Activated CD4-positive, alpha-beta T cell treated with anti-CD3 and anti-CD28 coated beads for 24 hours (primary cell): ENCODE results near the gene CCDC88C.
"Not testable (repeated sequence)": the region's sequence is repeated elsewhere in the genome, so short reads cannot be mapped to it uniquely, and the experiment has no call there.

Experiments used
- DNase-seq, 2 donors: peaks; one replicate each; pipeline ENCODE4 v3.0.0-alpha.2; 2020; ENCODE audit warnings: low read depth in 2 of 2

CCDC88C gene

GRCh38 chr14:91245616-91246015 is 172.0 kb downstream of the CCDC88C start:
- DNase-seq = not testable (repeated sequence)

DNA sequence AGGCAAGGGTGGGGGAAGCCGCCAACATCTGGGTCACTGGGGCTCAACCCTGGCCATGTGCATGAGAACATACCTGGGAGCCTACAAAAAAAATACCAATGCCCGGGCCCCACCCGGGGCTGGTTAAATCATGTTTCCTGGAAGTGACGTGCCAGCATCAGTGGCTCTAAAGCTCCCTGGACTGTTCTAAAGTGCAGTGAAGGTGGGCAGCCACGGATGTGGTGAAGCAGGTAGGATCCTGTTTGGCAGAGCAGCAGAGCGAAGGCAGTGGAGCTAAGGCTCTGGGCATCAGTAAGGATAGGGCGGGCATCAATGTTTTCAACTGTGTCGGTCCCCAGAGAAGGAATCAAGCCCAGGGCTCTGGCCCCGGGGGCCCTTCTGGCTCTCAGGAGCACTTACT is 172.6 kb downstream of the CCDC88C start:
- peak in 1 of 2 donors; percentile 43 for DNase-seq

GRCh38 chr14:91244501-91244901 is 173.1 kb downstream of the CCDC88C start, which contains the start of gene GPR68:
Gene GPR68, minus strand, starts transcription at chr14:91244704. Its CDS starts 9,654 bp downstream, at chr14:91235050.
- no peak for DNase-seq

DNA sequence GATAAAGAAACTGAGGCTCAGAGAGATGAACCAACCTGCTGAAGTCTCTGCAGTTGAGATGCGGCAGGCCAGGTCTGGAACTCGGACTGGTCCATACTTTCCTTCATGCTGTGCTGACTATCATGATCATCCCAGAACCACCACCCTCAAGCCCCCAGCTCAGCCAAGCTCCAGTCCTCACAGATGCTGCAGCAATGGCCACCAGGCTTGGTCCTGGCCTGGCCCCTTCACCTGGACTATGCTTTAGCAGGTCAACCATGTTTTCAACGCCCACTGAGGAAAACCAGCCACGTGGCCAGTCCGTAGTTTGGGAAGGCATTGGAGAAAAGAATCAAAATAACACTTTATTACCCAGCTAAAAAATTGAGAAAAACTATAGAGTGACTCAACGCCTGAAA is 174.5 kb downstream of the CCDC88C start:
- DNase-seq = no peak

DNA sequence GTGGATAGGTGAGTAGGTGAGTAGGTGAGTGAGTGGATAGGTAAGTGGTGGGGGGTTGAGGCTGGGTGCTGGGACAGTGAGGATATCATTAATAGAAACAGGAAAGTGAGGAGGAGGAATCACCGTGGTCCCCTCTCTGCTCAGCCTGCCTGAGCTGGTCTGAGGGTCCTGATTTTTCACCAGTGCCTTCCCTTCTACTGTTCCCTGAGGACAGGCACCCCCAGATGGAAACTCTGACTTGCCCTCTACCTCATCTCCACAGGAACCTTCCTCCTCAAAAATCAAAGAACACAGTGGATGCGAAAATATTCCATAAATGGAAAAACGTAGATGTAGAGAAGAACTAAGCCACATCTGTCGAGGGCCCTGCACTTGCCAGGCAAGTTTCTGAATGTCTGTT is 175.0 kb downstream of the CCDC88C start:
- DNase-seq = no peak

- no peak for DNase-seq
These were observed 175.8 kb downstream of the CCDC88C start for GRCh38 chr14:91241863-91242262.

DNA sequence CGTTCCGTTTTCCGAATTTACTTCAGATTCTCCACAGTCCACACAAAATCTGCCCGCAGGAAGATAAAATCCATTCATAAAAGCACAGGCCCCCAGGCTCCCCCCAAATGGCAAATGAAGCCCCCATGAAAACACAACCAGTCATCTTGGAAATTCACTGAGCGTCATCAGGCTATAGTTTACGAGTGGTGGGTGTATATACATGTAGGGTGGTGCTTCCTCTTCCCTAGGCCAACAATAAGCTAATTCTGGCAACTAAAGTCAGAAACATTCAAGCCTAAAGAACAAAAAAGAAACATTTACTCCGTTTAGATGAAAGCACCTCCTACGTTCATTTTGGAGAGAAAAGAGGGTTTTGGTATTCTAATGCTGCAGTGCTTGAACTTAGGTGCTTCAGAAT is 179.0 kb downstream of the CCDC88C start:
- no peak for DNase-seq

DNA sequence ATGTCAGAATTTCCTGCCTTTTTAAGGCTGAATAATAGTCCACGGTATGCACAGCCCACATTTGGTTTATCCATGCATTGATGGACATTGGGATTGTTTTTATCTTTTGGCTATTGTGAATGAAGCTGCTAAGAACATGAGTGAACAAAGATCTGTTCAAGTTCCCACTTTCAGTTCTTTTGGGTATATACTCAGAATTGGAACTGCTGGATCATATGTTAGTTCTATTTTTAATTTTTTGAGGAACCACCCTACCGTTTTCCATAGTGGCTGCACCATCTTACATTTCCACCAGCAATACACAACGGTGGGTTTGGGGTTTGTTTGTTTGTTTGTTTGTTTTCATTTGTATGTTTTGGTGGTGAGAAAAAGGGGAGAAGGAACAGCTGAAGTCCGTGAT is 179.5 kb downstream of the CCDC88C start:
- no peak for DNase-seq

- no peak for DNase-seq
These were observed 180.4 kb downstream of the CCDC88C start for GRCh38 chr14:91237219-91237618.

DNA sequence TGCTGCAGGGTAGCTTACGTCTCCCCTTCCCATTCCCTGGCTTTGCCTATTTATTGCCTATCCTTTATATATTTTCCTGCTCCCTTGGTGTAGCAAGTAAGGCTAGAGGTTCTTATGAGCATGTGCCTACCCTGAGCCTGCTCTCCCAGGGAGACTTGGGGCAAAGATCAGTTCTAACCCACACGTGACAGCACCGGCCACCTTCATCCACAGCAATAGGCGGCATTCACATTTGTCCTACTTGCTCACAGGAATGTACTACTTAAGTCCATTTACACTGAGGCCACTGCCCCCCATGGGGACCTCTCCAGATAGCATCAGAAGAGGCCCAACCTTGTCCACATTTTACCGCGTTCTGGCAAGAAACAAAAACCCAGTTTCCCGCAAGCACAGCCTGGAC is 181.8 kb downstream of the CCDC88C start:
- DNase-seq = no peak

DNA sequence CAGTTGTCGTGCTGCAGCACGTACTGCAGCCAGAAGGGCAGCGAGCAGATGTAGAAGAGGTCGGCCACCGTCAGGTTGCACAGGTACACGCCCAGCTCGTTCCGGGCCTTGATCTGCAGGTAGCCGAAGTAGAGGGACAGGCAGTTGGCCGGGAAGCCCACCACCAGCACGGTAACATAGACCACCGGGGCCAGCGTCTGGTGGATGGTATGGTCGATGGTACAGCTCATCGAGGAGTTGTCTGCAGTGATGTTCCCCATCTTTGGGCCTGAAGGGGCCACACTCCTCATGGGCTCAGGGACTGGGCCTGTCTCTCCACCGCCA is 182.9 kb downstream of the CCDC88C start:
- no peak for DNase-seq

DNA sequence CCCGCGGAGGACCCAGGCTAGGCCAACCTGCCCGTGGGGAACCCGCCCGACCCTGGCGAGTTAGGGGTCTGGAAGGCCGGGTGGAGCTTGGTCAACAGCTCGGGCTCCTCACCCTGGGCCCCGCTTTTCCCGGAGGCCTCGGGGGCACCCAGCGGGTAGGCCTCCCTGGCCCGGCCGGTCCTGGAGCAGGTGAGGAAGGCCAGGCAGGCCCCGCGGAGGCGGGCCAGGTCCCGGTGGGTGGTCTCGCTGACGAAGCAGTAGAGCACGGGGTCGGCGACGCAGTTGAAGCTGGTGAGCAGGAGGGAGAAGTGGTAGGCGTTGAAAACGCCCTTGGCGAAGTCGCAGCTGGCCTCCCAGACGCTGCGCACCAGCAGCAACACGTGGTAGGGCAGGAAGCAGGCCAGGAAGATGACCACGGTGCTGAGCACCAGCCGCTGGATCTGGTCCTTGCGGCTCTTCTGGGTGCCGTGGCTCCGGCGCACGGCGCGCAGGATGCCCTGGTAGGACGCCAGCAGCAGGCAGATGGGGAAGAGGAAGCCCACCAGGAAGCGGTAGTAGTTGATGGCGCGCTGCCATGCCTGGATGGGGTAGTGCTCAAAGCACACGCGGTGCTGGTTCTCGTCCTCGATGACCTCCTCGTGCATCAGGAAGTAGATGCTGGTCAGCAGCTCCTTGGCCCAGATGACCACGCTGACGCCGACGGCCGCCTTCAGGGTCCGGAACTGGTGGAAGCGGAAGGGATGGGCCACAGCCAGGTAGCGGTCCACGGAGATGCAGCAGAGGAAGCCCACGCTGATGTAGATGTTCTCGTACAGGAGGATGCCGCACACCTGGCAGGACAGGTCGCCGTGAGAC is 183.5 kb downstream of the CCDC88C start:
- DNase-seq = no peak

DNA sequence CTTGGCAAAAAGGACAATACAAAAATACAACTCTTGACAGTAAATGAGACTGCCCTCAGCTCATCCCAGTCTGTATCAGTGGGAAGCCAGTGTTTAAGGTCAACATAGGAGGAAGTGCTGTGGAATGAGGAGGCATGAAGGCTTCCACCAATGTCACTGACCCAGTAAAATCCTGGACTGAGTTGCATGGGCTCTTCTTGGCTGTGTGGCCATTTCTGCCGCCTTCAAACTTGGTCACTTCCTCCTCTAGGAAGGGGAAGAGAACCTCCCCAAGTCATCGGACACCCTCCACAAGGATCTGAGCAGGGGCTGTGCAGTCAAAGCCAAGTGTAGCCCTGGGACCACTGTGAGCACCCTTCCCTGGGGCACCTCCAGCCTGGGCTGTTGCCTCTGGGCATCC is 185.0 kb downstream of the CCDC88C start:
- no peak for DNase-seq

GRCh38 chr14:91232052-91232451 is 185.6 kb downstream of the CCDC88C start:
- no peak for DNase-seq

DNA sequence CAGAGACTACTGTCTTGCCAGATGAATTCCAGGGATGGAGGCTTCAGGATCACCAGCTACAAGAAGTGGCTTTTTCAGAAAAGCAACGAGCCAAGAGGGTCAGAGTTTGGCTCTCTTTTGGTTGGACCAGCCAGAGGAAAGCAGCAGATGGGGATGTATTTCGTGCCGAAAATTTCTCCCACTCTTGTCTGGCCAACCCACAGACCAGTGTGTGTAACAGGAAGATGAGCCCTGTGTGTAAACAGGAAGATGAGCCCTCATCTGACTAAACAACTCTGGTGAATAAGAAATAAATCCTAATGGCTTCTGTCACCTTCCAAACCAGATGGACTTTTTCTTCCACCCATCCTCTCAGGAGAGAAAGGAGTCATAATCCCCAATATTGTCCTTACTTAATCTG is 186.2 kb downstream of the CCDC88C start:
- no peak for DNase-seq

- DNase-seq = no peak
These were observed 187.1 kb downstream of the CCDC88C start for GRCh38 chr14:91230397-91231035.

DNA sequence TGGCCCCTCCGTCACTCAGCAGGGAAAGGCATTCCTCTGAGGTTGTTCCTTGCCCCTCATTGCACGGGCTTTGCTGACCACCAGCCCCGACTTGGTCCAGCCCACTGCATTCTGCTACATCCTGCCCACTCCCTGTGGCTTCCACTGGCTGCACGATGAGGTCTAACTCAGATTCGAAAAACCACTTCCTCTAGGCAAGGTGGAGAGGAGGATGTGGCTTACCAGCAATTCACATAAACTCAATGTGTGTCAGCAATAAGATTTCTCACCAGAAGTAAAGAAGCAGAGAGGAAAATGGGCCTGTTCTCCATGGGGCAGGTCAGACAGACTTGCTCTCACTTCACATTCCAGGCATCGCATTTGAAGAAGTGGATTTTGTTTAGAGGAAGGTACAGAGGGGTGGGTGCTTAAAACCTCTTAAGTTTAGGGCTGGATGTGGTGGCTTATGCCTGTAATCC is 187.8 kb downstream of the CCDC88C start:
- DNase-seq = no peak

DNA sequence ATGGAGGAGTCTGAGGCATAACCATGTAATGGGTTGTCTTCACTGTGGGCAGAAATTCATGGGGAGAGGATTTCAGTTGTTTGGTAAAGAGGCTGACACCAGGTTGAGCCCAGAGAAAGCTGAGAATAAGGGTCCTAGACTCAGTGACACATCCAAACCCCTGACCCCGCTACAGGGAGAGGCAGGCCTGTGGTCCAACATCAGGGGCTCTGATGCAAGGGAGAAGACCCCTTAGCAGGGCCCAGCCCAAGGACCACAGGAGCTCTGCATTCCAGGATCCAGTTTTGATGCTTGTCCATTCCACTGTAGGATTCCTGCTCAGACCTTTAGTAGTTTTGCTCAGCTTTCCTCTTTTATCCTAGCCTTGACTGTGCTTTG is 188.6 kb downstream of the CCDC88C start:
- DNase-seq = no peak

GRCh38 chr14:91228112-91229004 is 189.3 kb downstream of the CCDC88C start:
- peak; percentile 74 to 75 for DNase-seq

GRCh38 chr14:91227183-91227628 is 190.4 kb downstream of the CCDC88C start:
- no peak for DNase-seq

DNA sequence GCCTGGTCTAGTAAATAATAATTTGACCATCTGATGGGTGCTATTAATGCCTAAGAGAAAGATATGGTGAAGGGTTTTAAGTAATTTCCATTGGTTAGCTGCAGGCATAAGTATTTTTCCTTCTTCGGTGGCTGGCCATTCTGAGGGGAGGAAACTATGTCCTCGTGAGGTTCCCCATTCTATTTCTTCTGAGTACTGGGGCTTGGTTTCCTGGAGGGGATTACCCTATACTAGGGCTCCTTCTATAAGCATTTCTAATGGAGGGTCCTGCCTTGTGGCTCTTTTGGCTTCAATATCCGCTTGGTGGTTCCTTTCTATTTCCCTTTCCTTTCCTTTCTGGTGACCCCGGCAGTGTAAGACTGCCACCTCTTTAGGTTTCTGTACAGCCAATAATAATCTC is 191.3 kb downstream of the CCDC88C start:
- not testable (repeated sequence) for DNase-seq

- DNase-seq = no peak
These were observed 192.6 kb downstream of the CCDC88C start for GRCh38 chr14:91225025-91225424.
